Right lobe of liver (tissue), 6 donors: ENCODE results near the gene AKAP12. TPM values are rescaled to one million over a fixed set of nuclear protein-coding genes. Genes with fewer than 3 reads are reported as not detected.

Experiments used
- ATAC-seq, 4 donors: fragments of 200-7000 bp; cut with Tn5 transposase; one replicate each; pipeline ENCODE4 v1.9.1; 2020; ENCODE audit warnings: mild to moderate bottlenecking in 4 of 4, moderate library complexity in 4 of 4
- DNase-seq, 3 donors: peaks; one replicate each; pipeline ENCODE4 v3.0.0-alpha.2; 2020
- H3K27ac ChIP-seq, 3 donors: fragments of 200-600 bp; one replicate each; pipeline ENCODE4 v1.8.0; 2022
- H3K27me3 ChIP-seq, 2 donors: fragments of 200-600 bp; one replicate each; pipeline ENCODE4 v1.8.0; 2022
- H3K36me3 ChIP-seq, 4 donors: fragments of 200-600 bp; sonication (generic) in 1 of 4; one replicate each; pipeline versions ENCODE4 v1.5.1 to v1.8.0; 2017 to 2022; ENCODE audit warnings: control low read depth in 1 of 4
- H3K4me1 ChIP-seq, 4 donors: fragments of 200-600 bp; sonication (generic) in 1 of 4; one replicate each; pipeline versions ENCODE4 v1.5.1 to v1.8.0; 2017 to 2022; ENCODE audit warnings: control low read depth in 1 of 4
- H3K4me3 ChIP-seq, 3 donors: fragments of 200-600 bp; one replicate each; pipeline ENCODE4 v1.8.0; 2022
- H3K9me3 ChIP-seq, 4 donors: fragments of 200-600 bp; sonication (generic) in 1 of 4; one replicate each; pipeline versions ENCODE4 v1.5.1 to v1.8.0; 2017 to 2022; ENCODE audit warnings: control low read depth in 1 of 4
- POLR2A ChIP-seq: fragments of 450-650 bp; IDR thresholded peaks from one replicate; pipeline ENCODE4 v1.6.1; 2017; ENCODE audit warnings: antibody characterized with exemption, mild to moderate bottlenecking
- WGBS: methylation state at CpG from one replicate; pipeline ENCODE4 v1.1.6; 2018; ENCODE audit warnings: low coverage, low lambda C conversion rate; ENCODE audit not compliant: insufficient coverage; ENCODE audit errors: missing lambda C conversion rate; 5-methylcytosine and 5-hydroxymethylcytosine counted together
- intact Hi-C, 2 donors: fragments of 100-400 bp; cut with DNase I; formaldehyde crosslinking; loops; one replicate each; pipeline versions ENCODE4 v1.11.2 to v1.14.1; 2022
- total RNA-seq, 6 experiments: library from RNA; depleted of rRNA in 2 of 6; stranded (reverse); fragments of >200 nt in 2 of 6; fragmentation: NEBNext Ultra II Directional in 3 of 6; extraction: Animal tissue kit (Norgen Biotek cat#: 25700) in 3 of 6; gene quantifications; one replicate each; pipeline versions ENCODE4 v1.1.0 to v1.2.4, GENCODE V29; 2016 to 2023
- TF ChIP-seq, protein P1 (sequence below), 4 donors: fragments of 200-600 bp in 3 of 4; fragments of 450-650 bp in 1 of 4; IDR thresholded peaks; one replicate each; pipeline versions ENCODE4 v1.5.1 to v1.8.0; 2016 to 2022; ENCODE audit warnings: antibody characterized with exemption in 4 of 4, mild to moderate bottlenecking in 2 of 4
- donor health status: DM: no; HTN: yes; CAD: no.
- donor health status: DM: no; HTN: no; CAD: no.
- donor health status: DM: no; HTN: no; CAD: no.
- donor health status: DM: no; HTN: yes; CAD: no.
- donor health status: DM: no; HTN: yes; CAD: no.

AKAP12 gene
- total RNA-seq, 6 experiments from 2014 or later, result 2.1 to 38.4 (median 23.0) TPM

DNA sequence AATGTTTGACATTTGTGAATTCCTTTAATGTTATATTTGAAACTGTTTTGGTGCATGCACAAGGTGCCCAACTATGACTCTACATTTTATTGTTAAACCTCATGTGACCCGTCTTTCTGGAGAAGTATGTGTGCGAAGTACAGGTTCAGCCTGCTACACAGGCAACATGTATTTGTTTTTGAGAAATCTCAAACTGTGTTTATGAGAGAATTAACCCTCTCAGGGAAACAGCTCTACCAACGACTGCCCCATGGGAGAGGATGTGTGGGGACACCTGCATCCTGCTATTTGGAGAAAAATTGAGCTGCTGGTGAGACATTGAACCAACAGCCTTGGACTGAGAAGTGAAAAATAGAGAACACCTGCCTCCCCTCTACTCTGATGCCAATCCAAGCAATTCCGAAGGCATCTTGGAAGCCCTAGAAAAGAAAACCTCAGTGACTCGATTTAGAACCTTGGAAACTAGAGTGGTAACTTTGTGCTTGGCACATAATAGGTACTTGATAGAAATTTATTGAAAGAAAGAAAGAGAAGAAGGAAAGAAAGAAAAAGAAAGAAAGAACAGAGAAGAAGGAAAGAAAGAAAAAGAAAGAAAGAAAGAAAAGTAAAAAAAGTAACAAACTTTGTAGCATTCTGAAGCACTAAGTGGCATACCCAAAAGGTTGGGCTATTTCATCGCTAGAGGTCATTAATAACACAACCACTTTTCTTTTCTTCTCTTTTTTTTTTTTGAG is 2.9 kb upstream of the AKAP12 start:
- ATAC-seq, result no peak
- Histone ChIP-seq H3K27me3 (peaks cover 0 to 15% of the 10 kb centered on the region in 2 donors), H3K4me1 (peaks cover 0 to 11% (median 0%) of the 10 kb centered on the region in 4 donors), H3K27ac (no peak overlapping the region), H3K9me3 (no peaks in the 10 kb centered on the region), H3K4me3 (no peak overlapping the region), H3K36me3 (no peaks in the 10 kb centered on the region)
- 63% methylated on average over 6 of the region's 6 CpGs for WGBS
- no peak for DNase-seq
- TF ChIP-seq POLR2A, result no peak
- TF ChIP-seq, protein P1, sequence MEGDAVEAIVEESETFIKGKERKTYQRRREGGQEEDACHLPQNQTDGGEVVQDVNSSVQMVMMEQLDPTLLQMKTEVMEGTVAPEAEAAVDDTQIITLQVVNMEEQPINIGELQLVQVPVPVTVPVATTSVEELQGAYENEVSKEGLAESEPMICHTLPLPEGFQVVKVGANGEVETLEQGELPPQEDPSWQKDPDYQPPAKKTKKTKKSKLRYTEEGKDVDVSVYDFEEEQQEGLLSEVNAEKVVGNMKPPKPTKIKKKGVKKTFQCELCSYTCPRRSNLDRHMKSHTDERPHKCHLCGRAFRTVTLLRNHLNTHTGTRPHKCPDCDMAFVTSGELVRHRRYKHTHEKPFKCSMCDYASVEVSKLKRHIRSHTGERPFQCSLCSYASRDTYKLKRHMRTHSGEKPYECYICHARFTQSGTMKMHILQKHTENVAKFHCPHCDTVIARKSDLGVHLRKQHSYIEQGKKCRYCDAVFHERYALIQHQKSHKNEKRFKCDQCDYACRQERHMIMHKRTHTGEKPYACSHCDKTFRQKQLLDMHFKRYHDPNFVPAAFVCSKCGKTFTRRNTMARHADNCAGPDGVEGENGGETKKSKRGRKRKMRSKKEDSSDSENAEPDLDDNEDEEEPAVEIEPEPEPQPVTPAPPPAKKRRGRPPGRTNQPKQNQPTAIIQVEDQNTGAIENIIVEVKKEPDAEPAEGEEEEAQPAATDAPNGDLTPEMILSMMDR (IDR thresholded peaks at IDR 0.05), result no peak
- intact Hi-C loops, result no loop called here

- ATAC-seq (peak; percentile 69 to 80 (median 78)), DNase-seq (peak; percentile 44 to 67 (median 62))
- Histone ChIP-seq H3K4me3 (peak overlapping the region; percentile 35 to 50 (median 43)), H3K36me3 (no peaks in the 10 kb centered on the region), H3K27me3 (peaks cover 0 to 17% of the 10 kb centered on the region in 2 donors), H3K27ac (peak overlapping the region; percentile 51 to 77 (median 60)), H3K9me3 (no peaks in the 10 kb centered on the region), H3K4me1 (peaks cover 0 to 11% (median 0%) of the 10 kb centered on the region in 4 donors)
- TF ChIP-seq, protein P1 (IDR thresholded peaks at IDR 0.05), result no peak
- no peak for TF ChIP-seq POLR2A
- intact Hi-C loops, result no loop called here
- 0% methylated on average over 15 of the region's 60 CpGs for WGBS
These were observed 394 bp downstream of the AKAP12 start for GRCh38 chr6:151240036-151240685.

GRCh38 chr6:151240791-151241642 is 1.2 kb downstream of the AKAP12 start:
- TF ChIP-seq POLR2A, result peak; percentile 16
- TF ChIP-seq, protein P1 (IDR thresholded peaks at IDR 0.05), result no peak
- WGBS, result 4% methylated on average over 31 of the region's 68 CpGs
- ATAC-seq, result peak; percentile 55 to 64 (median 58)
- Histone ChIP-seq H3K9me3 (no peaks in the 10 kb centered on the region), H3K36me3 (no peaks in the 10 kb centered on the region), H3K27ac (peak overlapping the region; percentile 51 to 77 (median 60)), H3K27me3 (peaks cover 0 to 17% of the 10 kb centered on the region in 2 donors), H3K4me3 (peak overlapping the region; percentile 35 to 50 (median 43)), H3K4me1 (peaks cover 0 to 11% (median 0%) of the 10 kb centered on the region in 4 donors)
- intact Hi-C loops, result no loop called here
- peak in 2 of 3 donors; percentile 43 to 56 for DNase-seq

GRCh38 chr6:151241853-151242252 is 2.1 kb downstream of the AKAP12 start:
- no peaks in the 10 kb centered on the region for H3K36me3 ChIP-seq
- DNase-seq (no peak), ATAC-seq (no peak)
- WGBS, result 75% methylated on average over 5 of the region's 5 CpGs
- peaks cover 0 to 17% of the 10 kb centered on the region in 2 donors for H3K27me3 ChIP-seq
- peaks cover 0 to 11% (median 0%) of the 10 kb centered on the region in 4 donors for H3K4me1 ChIP-seq
- peak overlapping the region in 2 of 3 donors; percentile 43 to 50 for H3K4me3 ChIP-seq
- H3K27ac ChIP-seq, result peak overlapping the region in 1 of 3 donors; percentile 77
- TF ChIP-seq POLR2A, result no peak
- TF ChIP-seq, protein P1 (IDR thresholded peaks at IDR 0.05), result no peak
- H3K9me3 ChIP-seq, result no peaks in the 10 kb centered on the region
- intact Hi-C loops, result no loop called here
